Left ventricle myocardium inferior (tissue), 1 donor: ENCODE data around the gene NEK2. TPM values are rescaled to one million over a fixed set of nuclear protein-coding genes. Genes with fewer than 3 reads are reported as not detected.
"Not testable (repeated sequence)": the region's sequence is repeated elsewhere in the genome, so short reads cannot be mapped to it uniquely, and the experiment has no call there.

Experiments used
- DNase-seq: peaks from one replicate; pipeline ENCODE4 v3.0.0-alpha.2; 2020
- H3K27ac ChIP-seq: fragments of 200-600 bp; replicated peaks from 2 replicates; pipeline ENCODE4 v1.8.0; 2021
- H3K27me3 ChIP-seq: fragments of 200-600 bp; 2 replicates; pipeline ENCODE4 v1.8.0; 2021; ENCODE audit warnings: low read depth
- H3K36me3 ChIP-seq: fragments of 200-600 bp; 2 replicates; pipeline ENCODE4 v1.8.0; 2021
- H3K4me1 ChIP-seq: fragments of 200-600 bp; 2 replicates; pipeline ENCODE4 v1.8.0; 2021
- H3K4me3 ChIP-seq: fragments of 200-600 bp; 2 replicates; pipeline ENCODE4 v1.8.0; 2021; ENCODE audit warnings: mild to moderate bottlenecking, moderate library complexity
- H3K9me3 ChIP-seq: fragments of 200-600 bp; replicated peaks from 2 replicates; pipeline ENCODE4 v1.8.0; 2021
- intact Hi-C: fragments of 100-400 bp; cut with micrococcal nuclease; formaldehyde crosslinking; loops from one replicate; pipeline ENCODE4 v1.11.0; 2022
- total RNA-seq: library from RNA; stranded (reverse); fragmentation: NEBNext Ultra II Directional; extraction: Animal tissue kit (Norgen Biotek cat#: 25700); gene quantifications from one replicate; pipeline ENCODE4 v1.2.1, GENCODE V29; 2021
- TF ChIP-seq, protein P1 (sequence below): fragments of 200-600 bp; IDR thresholded peaks from 2 replicates; pipeline ENCODE4 v1.8.0; 2021; ENCODE audit warnings: antibody characterized with exemption, mild to moderate bottlenecking, borderline replicate concordance
- donor health status: DM: no; HTN: yes; CAD: no; lungs with severe emphysema.

NEK2 gene
- total RNA-seq, 1 donor from 2014 or later, result 0.19 TPM

DNA sequence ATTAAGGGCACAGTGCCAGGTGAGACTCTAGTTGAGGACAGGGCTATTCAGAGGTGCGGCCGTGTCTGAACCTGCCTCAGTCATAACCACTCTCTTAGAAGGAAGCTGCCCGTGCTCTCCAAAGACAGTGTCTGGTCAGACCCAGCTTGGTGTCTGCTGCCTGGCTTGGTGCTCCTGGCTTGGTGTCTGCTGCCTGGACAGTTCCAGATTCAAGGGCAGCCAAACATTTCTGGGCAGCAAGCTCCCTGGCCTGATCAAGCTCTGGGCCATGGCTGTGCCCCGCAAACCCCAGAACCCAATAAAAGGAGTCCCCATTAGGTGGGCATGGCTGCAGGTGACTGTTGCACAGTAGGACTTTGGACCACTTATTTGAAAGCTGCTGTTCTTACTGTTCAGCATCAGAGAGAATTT, 27.7 kb downstream of the NEK2 start:
- no peaks in the 10 kb centered on the region for H3K9me3 ChIP-seq
- no peak for DNase-seq
- H3K27me3 ChIP-seq, result no peaks in the 10 kb centered on the region
- TF ChIP-seq, protein P1, sequence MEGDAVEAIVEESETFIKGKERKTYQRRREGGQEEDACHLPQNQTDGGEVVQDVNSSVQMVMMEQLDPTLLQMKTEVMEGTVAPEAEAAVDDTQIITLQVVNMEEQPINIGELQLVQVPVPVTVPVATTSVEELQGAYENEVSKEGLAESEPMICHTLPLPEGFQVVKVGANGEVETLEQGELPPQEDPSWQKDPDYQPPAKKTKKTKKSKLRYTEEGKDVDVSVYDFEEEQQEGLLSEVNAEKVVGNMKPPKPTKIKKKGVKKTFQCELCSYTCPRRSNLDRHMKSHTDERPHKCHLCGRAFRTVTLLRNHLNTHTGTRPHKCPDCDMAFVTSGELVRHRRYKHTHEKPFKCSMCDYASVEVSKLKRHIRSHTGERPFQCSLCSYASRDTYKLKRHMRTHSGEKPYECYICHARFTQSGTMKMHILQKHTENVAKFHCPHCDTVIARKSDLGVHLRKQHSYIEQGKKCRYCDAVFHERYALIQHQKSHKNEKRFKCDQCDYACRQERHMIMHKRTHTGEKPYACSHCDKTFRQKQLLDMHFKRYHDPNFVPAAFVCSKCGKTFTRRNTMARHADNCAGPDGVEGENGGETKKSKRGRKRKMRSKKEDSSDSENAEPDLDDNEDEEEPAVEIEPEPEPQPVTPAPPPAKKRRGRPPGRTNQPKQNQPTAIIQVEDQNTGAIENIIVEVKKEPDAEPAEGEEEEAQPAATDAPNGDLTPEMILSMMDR, result no peak
- intact Hi-C loops, result no loop called here
- H3K36me3 ChIP-seq, result no peaks in the 10 kb centered on the region
- H3K4me1 ChIP-seq, result peaks cover 35% of the 10 kb centered on the region
- no peak overlapping the region for H3K4me3 ChIP-seq
- peak overlapping the region; percentile 6 for H3K27ac ChIP-seq

DNA sequence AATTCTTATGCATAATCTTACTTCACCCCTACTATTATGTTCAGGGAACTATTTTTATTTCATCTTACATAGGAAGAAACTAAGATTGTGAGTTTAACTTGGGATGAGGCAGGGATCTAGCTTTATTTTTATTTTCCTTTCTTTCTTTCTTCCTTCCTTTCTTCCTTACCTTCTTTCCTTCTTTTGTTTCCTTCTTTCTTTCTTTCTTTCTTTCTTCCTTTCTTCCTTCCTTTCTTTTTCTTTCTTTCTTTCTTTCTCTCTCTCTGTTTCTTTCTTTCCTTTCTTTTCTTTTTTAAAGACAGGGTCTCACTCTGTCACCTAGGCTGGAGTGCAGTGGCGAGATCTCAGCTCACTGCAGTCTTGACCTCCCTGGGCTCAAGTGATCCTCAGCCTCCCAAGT, 28.9 kb downstream of the NEK2 start:
- TF ChIP-seq, protein P1, result no peak
- intact Hi-C loops, result no loop called here
- H3K4me1 ChIP-seq, result peaks cover 35% of the 10 kb centered on the region

DNA sequence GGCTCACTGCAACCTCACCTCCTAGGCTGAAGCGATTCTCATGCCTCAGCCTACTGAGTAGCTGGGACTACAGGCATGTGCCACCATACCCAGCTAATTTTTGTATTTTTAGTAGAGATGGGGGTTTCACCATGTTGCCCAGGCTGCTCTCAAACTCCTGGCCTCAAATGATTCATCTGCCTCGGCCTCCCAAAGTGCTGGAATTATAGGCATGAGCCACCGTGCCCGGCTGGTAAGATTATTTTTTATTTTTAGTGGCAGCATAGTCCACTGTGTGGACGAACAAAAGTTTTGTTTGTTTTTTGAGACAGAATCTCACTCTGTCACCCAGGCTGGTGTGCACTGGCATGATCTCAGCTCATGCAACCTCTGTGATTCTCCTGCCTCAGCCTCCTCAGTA, 29.8 kb downstream of the NEK2 start:
- H3K27ac ChIP-seq, result not testable (repeated sequence)

More for the DNA sequence above, 28.9 kb downstream of the NEK2 start:
- no peak for DNase-seq
- Histone ChIP-seq H3K36me3 (no peaks in the 10 kb centered on the region), H3K4me3 (no peak overlapping the region), H3K27me3 (no peaks in the 10 kb centered on the region), H3K9me3 (no peaks in the 10 kb centered on the region), H3K27ac (no peak overlapping the region)

DNA sequence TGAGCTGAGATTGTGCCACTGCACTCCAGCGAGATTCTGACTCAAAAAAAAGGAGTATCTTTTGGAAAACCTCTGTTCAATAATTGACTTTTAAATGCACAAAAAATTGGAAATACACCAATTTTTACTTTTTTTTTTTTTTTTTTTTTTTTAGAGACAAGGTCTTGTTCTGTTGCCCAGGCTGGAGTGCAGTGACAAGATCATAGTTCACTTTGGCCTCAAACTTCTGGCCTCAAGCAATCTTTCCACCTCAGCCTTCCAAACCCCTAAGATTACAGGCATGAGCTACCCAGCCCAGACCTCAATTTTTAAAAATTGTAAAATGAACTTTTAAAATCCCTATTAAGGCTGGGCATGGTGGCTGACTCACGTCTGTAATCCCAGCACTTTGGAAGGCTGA, 30.8 kb downstream of the NEK2 start:
- intact Hi-C loops, result no loop called here
- DNase-seq, result no peak
- H3K27ac ChIP-seq, result no peak overlapping the region
- H3K4me3 ChIP-seq, result no peak overlapping the region
- no peaks in the 10 kb centered on the region for H3K9me3 ChIP-seq
- H3K27me3 ChIP-seq, result no peaks in the 10 kb centered on the region
- H3K36me3 ChIP-seq, result no peaks in the 10 kb centered on the region
- TF ChIP-seq, protein P1, result no peak
- H3K4me1 ChIP-seq, result peaks cover 35% of the 10 kb centered on the region

More for the DNA sequence above, 29.8 kb downstream of the NEK2 start:
- H3K4me3 ChIP-seq, intact Hi-C loops, DNase-seq, H3K9me3 ChIP-seq, H3K27me3 ChIP-seq, H3K36me3 ChIP-seq: not testable (repeated sequence)
- H3K4me1 ChIP-seq, result peaks cover 35% of the 10 kb centered on the region

DNA sequence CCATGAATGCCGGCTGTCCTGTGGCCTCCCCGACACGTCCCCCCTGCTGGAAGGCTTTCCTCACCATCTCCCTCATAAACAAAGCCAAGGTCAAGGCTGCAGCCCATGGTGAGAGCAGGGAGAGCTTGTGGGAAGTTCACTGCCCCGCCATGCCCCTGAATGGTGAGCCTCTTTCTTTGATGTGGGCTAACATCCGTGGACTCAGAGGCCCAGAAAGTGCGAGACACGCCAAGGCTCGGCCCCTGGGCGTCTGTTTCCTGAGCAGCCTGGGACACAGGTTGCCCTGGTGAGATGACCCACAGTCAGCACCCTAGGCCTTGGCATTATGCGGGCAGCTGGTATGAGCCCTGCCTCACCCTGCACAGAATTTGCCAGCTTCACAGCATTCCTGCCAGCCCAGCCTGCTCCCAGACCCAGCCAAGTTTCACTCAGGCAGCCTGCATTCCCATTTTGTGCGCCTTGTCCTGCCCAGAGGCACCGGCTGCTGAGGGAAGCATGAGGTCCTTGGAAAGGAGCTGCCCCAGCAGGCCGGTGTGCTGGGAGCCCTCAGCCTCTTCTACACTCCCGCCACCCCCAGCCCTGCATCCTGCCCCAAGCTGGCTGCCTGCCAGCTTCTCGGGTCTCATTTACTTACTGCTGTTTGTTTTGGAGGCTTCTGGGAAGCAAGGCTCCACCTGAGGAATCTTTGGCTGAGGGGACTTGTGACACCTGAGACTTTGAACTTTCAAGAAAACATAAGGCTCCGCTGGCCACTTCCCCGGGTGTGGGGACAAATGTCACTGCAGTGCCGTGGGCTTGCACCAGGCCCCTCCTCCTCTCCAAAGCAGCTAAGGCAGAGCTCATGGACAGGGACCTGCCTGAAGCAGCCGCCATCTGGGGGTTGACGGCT, 31.9 kb downstream of the NEK2 start:
- no peak for DNase-seq
- H3K4me3 ChIP-seq, result no peak overlapping the region
- no peaks in the 10 kb centered on the region for H3K27me3 ChIP-seq
- TF ChIP-seq, protein P1, result no peak
- intact Hi-C loops, result no loop called here
- H3K36me3 ChIP-seq, result no peaks in the 10 kb centered on the region
- H3K9me3 ChIP-seq, result no peaks in the 10 kb centered on the region
- H3K27ac ChIP-seq, result peak overlapping the region; percentile 48
- H3K4me1 ChIP-seq, result peaks cover 34% of the 10 kb centered on the region

DNA sequence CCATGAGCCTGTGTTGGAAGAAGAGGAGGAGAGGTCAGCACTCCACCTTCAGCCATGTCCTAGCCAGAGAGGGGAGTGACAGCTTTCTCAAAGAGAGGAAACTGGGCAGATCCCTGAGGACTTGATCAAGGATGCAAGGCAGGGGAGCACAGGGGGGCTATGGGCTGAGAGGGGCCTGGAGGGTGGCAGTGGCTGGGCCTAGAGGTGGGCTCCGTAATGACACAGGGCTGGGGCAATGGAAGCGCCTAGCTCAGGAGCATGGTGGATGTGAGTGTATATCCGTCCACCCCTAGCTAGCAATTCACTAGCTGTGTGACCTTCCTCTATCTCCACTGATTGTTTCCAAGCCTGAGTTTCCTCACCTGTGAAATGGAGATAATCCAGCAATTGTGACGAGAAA, 32.6 kb downstream of the NEK2 start:
- Histone ChIP-seq H3K9me3 (no peaks in the 10 kb centered on the region), H3K27me3 (no peaks in the 10 kb centered on the region), H3K4me1 (peaks cover 28% of the 10 kb centered on the region), H3K36me3 (no peaks in the 10 kb centered on the region), H3K27ac (no peak overlapping the region), H3K4me3 (no peak overlapping the region)
- intact Hi-C loops, result no loop called here
- DNase-seq, result no peak
- TF ChIP-seq, protein P1, result no peak
